Measurements from ENCODE around the gene JMJD6.

DNA sequence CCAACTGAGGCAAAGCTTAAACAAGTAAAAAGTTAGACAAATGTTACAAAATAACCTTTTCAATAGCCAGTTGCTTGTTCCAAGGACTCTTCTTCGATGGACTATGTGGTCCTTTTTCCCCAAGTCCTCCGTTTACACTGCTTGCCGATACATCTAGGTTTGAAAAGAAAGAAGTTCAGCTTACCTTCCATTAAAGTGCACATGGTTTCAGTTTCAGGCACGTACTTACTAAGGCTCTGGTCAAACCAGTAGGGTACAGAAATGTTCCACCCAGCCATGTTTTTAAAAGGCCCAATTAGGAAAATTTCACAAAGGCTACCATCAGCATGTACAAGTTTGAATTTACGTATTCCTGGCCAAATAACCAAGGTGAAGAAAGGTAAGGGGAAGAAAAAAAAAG, 8.6 kb upstream of the JMJD6 start:
- TF ChIP-seq, protein P1, sequence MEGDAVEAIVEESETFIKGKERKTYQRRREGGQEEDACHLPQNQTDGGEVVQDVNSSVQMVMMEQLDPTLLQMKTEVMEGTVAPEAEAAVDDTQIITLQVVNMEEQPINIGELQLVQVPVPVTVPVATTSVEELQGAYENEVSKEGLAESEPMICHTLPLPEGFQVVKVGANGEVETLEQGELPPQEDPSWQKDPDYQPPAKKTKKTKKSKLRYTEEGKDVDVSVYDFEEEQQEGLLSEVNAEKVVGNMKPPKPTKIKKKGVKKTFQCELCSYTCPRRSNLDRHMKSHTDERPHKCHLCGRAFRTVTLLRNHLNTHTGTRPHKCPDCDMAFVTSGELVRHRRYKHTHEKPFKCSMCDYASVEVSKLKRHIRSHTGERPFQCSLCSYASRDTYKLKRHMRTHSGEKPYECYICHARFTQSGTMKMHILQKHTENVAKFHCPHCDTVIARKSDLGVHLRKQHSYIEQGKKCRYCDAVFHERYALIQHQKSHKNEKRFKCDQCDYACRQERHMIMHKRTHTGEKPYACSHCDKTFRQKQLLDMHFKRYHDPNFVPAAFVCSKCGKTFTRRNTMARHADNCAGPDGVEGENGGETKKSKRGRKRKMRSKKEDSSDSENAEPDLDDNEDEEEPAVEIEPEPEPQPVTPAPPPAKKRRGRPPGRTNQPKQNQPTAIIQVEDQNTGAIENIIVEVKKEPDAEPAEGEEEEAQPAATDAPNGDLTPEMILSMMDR (conservative IDR thresholded peaks at IDR 0.05 in 1 of 2, IDR thresholded peaks at IDR 0.05 in 1 of 2; ENCODE audit: extremely low read depth in 1 of 2, insufficient read depth in 1 of 2, low read depth in 1 of 2, low read length in 2 of 2) = no peak
- no peak for TF ChIP-seq EZH2 (IDR thresholded peaks at IDR 0.05; ENCODE audit: borderline replicate concordance, low read length)
